ENCODE measurements around the gene DCLK3.

DNA sequence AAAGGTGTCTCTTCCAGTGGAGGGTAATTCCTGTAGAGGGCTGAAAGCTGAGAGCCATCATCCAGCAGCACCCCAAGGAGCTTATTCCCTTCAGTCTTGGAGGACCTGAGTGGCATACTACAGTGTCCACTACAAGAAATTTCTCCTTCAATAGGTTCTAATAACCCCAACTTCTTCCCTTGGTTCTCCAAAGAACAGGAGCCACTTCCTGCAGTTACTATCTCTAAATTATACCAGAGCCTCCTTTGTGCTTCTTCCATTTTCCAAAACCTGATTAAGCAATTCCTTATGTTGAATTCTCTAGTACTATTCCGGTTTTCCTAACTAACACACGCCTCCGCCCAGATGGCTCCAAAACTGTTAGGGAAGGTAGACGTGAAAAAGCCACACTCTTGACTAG lies 50.4 kb downstream of the DCLK3 start:
- TF ChIP-seq, protein P1, sequence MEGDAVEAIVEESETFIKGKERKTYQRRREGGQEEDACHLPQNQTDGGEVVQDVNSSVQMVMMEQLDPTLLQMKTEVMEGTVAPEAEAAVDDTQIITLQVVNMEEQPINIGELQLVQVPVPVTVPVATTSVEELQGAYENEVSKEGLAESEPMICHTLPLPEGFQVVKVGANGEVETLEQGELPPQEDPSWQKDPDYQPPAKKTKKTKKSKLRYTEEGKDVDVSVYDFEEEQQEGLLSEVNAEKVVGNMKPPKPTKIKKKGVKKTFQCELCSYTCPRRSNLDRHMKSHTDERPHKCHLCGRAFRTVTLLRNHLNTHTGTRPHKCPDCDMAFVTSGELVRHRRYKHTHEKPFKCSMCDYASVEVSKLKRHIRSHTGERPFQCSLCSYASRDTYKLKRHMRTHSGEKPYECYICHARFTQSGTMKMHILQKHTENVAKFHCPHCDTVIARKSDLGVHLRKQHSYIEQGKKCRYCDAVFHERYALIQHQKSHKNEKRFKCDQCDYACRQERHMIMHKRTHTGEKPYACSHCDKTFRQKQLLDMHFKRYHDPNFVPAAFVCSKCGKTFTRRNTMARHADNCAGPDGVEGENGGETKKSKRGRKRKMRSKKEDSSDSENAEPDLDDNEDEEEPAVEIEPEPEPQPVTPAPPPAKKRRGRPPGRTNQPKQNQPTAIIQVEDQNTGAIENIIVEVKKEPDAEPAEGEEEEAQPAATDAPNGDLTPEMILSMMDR (IDR thresholded peaks at IDR 0.05 in 4 of 5, conservative IDR thresholded peaks at IDR 0.05 in 1 of 5): no peak
- TF ChIP-seq POLR2A (IDR thresholded peaks at IDR 0.05): no peak
